Pancreas (tissue), 10 donors: ENCODE measurements around the gene ACTN2. TPM values are rescaled to one million over a fixed set of nuclear protein-coding genes. Genes with fewer than 3 reads are reported as not detected.

Experiments
- ATAC-seq, 4 donors: fragments of 200-7000 bp; cut with Tn5 transposase; one replicate each; pipeline versions ENCODE4 v1.8.0 to v1.9.1; 2020; ENCODE audit warnings: mild to moderate bottlenecking in 4 of 4, moderate library complexity in 4 of 4
- DNase-seq, 6 donors: peaks; one replicate each; pipeline ENCODE4 v3.0.0-alpha.2; 2020
- FAIRE-seq: peaks from 2 replicates; lab custom pipeline; 2012; peaks lifted over from hg19 to GRCh38; lab: Jason Lieb, UNC
- H3K27ac ChIP-seq, 4 donors: fragments of 200-600 bp; sonication (generic); 1 replicate in 3 of 4; 2 replicates in 1 of 4; pipeline versions ENCODE4 v1.5.0 to v1.8.0; 2020
- H3K27me3 ChIP-seq, 4 donors: fragments of 200-600 bp; one replicate each; pipeline ENCODE4 v1.8.0; 2021
- H3K36me3 ChIP-seq, 3 donors: fragments of 200-600 bp; sonication (generic) in 1 of 3; one replicate each; pipeline versions ENCODE4 v1.5.0 to v1.8.0; 2020 to 2021
- H3K4me1 ChIP-seq, 3 donors: fragments of 200-600 bp; one replicate each; pipeline ENCODE4 v1.8.0; 2021
- H3K4me3 ChIP-seq, 4 donors: fragments of 200-600 bp; sonication (generic) in 2 of 4; one replicate each; pipeline versions ENCODE4 v1.5.0 to v1.8.0; 2020 to 2021
- H3K9me3 ChIP-seq, 4 donors: fragments of 200-600 bp; one replicate each; pipeline ENCODE4 v1.8.0; 2021
- CTCF ChIP-seq, 4 donors: fragments of 200-600 bp; sonication (generic) in 3 of 4; IDR thresholded peaks; one replicate each; pipeline versions ENCODE4 v1.5.0 to v1.8.0; 2021; ENCODE audit warnings: antibody characterized with exemption in 4 of 4
- WGBS, 2 donors: extraction: QIAGEN DNeasy Blood & Tissue Kit; methylation state at CpG; one replicate each; pipeline ENCODE4 v1.1.7; 2013; 5-methylcytosine and 5-hydroxymethylcytosine counted together
- intact Hi-C, 3 donors: fragments of 100-400 bp; cut with DNase I; formaldehyde crosslinking; loops; one replicate each; pipeline versions ENCODE4 v1.11.1 to v1.14.2; 2022
- polyA plus RNA-seq, 2 donors: library from polyadenylated mRNA; stranded (reverse); fragments of 200-250 nt; gene quantifications; one replicate each; pipeline ENCODE4 v1.2.3, GENCODE V29; 2013
- total RNA-seq, 6 donors: library from RNA; stranded (reverse); fragmentation: NEBNext Ultra II Directional in 4 of 6; extraction: Animal tissue kit (Norgen Biotek cat#: 25700) in 4 of 6; gene quantifications; one replicate each; pipeline versions ENCODE4 v1.2.1 to v1.2.4, GENCODE V29; 2021 to 2023
- donor health status: healthy with polysubstance abuse.
- donor health status: DM: no; HTN: no; CAD: no; lungs with moderate emphysema.
- donor health status: DM: no; HTN: no; CAD: no.
- donor health status: control.
- donor health status: control.
- donor health status: Bipolar disorder and iron deficiency.
- donor health status: DM: yes; HTN: yes; CAD: no.
- donor health status: DM: no; HTN: no; CAD: no.
- donor health status: DM: no; HTN: no; CAD: no.
- donor health status: DM: yes; HTN: yes; CAD: no.

The ACTN2 gene
- total and polyA plus RNA-seq, 8 donors: 0.95 to 4.6 (median 1.5) TPM

- intact Hi-C loops: no loop called here
- Histone ChIP-seq H3K27ac (no peak overlapping the region), H3K4me1 (no peaks in the 10 kb centered on the region), H3K9me3 (no peaks in the 10 kb centered on the region), H3K4me3 (no peak overlapping the region), H3K36me3 (no peaks in the 10 kb centered on the region), H3K27me3 (no peaks in the 10 kb centered on the region)
- FAIRE-seq (no peak), DNase-seq (no peak), ATAC-seq (no peak)
- no peak for TF ChIP-seq CTCF (IDR thresholded peaks at IDR 0.05)
- WGBS, 2 donors: 56 to 70% methylated on average over 2 of the region's 2 CpGs
These were observed 14.6 kb downstream of the ACTN2 start for GRCh38 chr1:236700903-236701302.

DNA sequence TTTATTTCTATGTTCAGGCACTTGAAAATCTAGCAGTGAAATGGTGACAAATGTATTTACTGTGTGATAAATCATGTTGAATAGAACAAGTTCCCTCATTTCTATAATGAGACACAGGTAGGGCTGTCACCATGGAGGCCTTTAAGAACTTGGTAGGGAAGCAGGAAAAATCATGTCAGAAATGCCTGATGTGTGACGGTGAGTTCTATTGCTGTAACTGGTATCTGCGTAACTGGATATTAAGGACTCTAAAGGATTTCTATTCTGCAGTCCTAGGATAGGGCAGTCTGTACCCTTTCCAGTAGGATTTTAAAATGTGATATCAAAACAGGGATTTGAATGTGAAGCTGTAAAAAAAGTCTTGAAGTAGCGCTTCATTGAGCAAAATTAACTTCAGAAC is 15.5 kb downstream of the ACTN2 start:
- H3K4me3 ChIP-seq: no peak overlapping the region
- no peak overlapping the region for H3K27ac ChIP-seq
- intact Hi-C loops: no loop called here
- no peak for TF ChIP-seq CTCF (IDR thresholded peaks at IDR 0.05)
- ATAC-seq (no peak), FAIRE-seq (no peak), DNase-seq (no peak)
- H3K27me3 ChIP-seq: no peaks in the 10 kb centered on the region
- WGBS, 2 donors: 90 to 96% methylated on average over 3 of the region's 3 CpGs
- H3K36me3 ChIP-seq: no peaks in the 10 kb centered on the region
- H3K4me1 ChIP-seq: no peaks in the 10 kb centered on the region
- no peaks in the 10 kb centered on the region for H3K9me3 ChIP-seq

- Histone ChIP-seq H3K9me3 (no peaks in the 10 kb centered on the region), H3K4me3 (no peak overlapping the region), H3K27me3 (no peaks in the 10 kb centered on the region), H3K4me1 (no peaks in the 10 kb centered on the region), H3K36me3 (no peaks in the 10 kb centered on the region), H3K27ac (no peak overlapping the region)
- WGBS, 2 donors: 90 to 95% methylated on average over 3 of the region's 3 CpGs
- FAIRE-seq (no peak), ATAC-seq (no peak), DNase-seq (no peak)
- TF ChIP-seq CTCF (IDR thresholded peaks at IDR 0.05): no peak
- intact Hi-C loops: no loop called here
These were observed 16.6 kb downstream of the ACTN2 start for GRCh38 chr1:236702791-236703394.

DNA sequence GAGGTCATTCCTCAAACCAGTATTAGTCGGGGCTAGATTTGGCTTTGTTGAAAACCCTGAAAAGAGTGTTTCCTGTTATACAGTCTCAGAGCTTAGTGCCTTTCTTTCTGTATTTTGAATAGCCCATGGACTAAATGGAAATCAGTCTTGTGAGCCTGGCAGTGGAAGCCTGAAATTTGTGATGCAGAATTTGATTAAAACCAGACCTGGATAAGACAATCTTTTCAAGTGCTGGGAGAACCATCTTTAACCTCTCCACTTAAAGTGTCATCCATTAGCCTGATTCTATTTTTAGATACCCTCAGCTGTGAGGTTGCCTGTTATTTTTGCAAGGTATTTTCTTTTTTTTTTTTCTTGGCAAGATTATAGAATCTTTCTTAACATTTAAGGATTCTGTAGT is 19.5 kb downstream of the ACTN2 start:
- FAIRE-seq: no peak
- Histone ChIP-seq H3K36me3 (no peaks in the 10 kb centered on the region), H3K27ac (no peak overlapping the region), H3K9me3 (no peaks in the 10 kb centered on the region), H3K4me3 (no peak overlapping the region), H3K4me1 (no peaks in the 10 kb centered on the region), H3K27me3 (no peaks in the 10 kb centered on the region)
- DNase-seq: no peak
- no peak for TF ChIP-seq CTCF (IDR thresholded peaks at IDR 0.05)
- ATAC-seq: no peak
- 88 to 93% methylated on average over 1 of the region's 1 CpG for WGBS, 2 donors
- intact Hi-C loops: no loop called here

DNA sequence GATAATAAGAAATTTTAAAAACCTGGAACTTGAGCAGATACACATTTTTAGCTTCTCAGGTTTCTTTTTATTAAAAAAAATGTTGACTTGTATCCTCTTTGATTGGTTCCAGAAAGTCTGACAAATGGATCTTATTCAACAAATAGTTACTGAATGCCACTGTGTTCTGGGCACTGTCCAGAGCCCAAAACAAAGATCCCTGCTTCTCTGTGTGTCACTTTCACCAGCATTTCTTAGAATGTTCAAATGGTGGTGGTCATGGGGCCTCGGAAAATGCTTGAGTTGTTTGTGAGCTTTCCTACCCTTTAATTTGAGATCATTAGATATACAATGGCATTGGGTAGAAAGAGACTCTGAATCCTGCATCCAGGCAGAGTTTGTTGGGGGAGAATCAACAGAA is 19.9 kb downstream of the ACTN2 start:
- WGBS, 2 donors: 81 to 94% methylated on average over 1 of the region's 1 CpG
- intact Hi-C loops: no loop called here
- DNase-seq (no peak), FAIRE-seq (no peak), ATAC-seq (no peak)
- Histone ChIP-seq H3K4me1 (no peaks in the 10 kb centered on the region), H3K36me3 (no peaks in the 10 kb centered on the region), H3K27me3 (no peaks in the 10 kb centered on the region), H3K27ac (no peak overlapping the region), H3K9me3 (no peaks in the 10 kb centered on the region), H3K4me3 (no peak overlapping the region)
- TF ChIP-seq CTCF (IDR thresholded peaks at IDR 0.05): no peak
